HepG2 (cell line): ENCODE results near the gene PRDX5. TPM values are rescaled to one million over a fixed set of nuclear protein-coding genes. Genes with fewer than 3 reads are reported as not detected.
A peak's percentile ranks its signal among the peaks of the same experiment; 100 is the strongest.

Experiments used
- ATM ChIP-seq: fragments of 450-650 bp; IDR thresholded peaks from 2 replicates; pipeline ENCODE4 v1.7.1; 2017; ENCODE audit warnings: mild to moderate bottlenecking, borderline replicate concordance
- BORCS8-MEF2B ChIP-seq: sonication (generic); formaldehyde crosslinking; IDR thresholded peaks from 2 replicates; pipeline ENCODE4 v1.8.0; 2022; ENCODE audit warnings: mild to moderate bottlenecking, missing genetic modification reagents
- CEBPB ChIP-seq: IDR thresholded peaks from 2 replicates; pipeline ENCODE4 v1.6.1; 2011; ENCODE audit warnings: low read depth, low read length, improper control_type of control experiment, borderline replicate concordance
- CEBPG ChIP-seq: IDR thresholded peaks from 2 replicates; pipeline ENCODE4 v1.6.1; 2016
- HNRNPH1 ChIP-seq: fragments of 200-400 bp; formaldehyde crosslinking; optimal IDR thresholded peaks from 2 replicates; pipeline ENCODE3; 2017; ENCODE audit warnings: mild to moderate bottlenecking, low read depth, low read length
- HOXA3 ChIP-seq: sonication (generic); formaldehyde crosslinking; IDR thresholded peaks from 2 replicates; pipeline ENCODE4 v1.5.0; 2020; ENCODE audit warnings: missing genetic modification reagents
- NKX3-1 ChIP-seq: sonication (generic); formaldehyde crosslinking; IDR thresholded peaks from 2 replicates; pipeline ENCODE4 v1.5.0; 2020; ENCODE audit warnings: missing genetic modification reagents
- SIN3B ChIP-seq: fragments of 150-350 bp; IDR thresholded peaks from 2 replicates; pipeline ENCODE4 v1.6.1; 2014; ENCODE audit warnings: low read length
- SP140L ChIP-seq: sonication (generic); formaldehyde crosslinking; IDR thresholded peaks from 2 replicates; pipeline ENCODE4 v1.4.0; 2020; ENCODE audit warnings: missing genetic modification reagents, borderline replicate concordance
- ZFP36 ChIP-seq: fragments of 150-350 bp; IDR thresholded peaks from 2 replicates; pipeline ENCODE4 v1.6.1; 2018; ENCODE audit warnings: borderline replicate concordance, low read length, low read depth; ENCODE audit not compliant: partially characterized antibody
- ZNF234 ChIP-seq: sonication (generic); formaldehyde crosslinking; conservative IDR thresholded peaks from 2 replicates; pipeline ENCODE4 v1.5.1; 2020; ENCODE audit warnings: mild to moderate bottlenecking, missing genetic modification reagents
- ZNF34 ChIP-seq: sonication (generic); formaldehyde crosslinking; IDR thresholded peaks from 2 replicates; pipeline ENCODE4 v1.4.0; 2020; ENCODE audit warnings: mild to moderate bottlenecking, missing genetic modification reagents, borderline replicate concordance
- ZSCAN20 ChIP-seq: sonication (generic); formaldehyde crosslinking; IDR thresholded peaks from 2 replicates; pipeline ENCODE4 v1.4.0; 2020; ENCODE audit warnings: missing genetic modification reagents, mild to moderate bottlenecking, borderline replicate concordance
- polyA plus RNA-seq, 8 experiments: library from polyadenylated mRNA; depleted of rRNA in 3 of 8; stranded (reverse) in 7 of 8; unstranded in 1 of 8; fragments of >200 nt; fragmentation: Illumina TruSeq in 4 of 8; extraction: Trizol in 4 of 8; gene quantifications; 2 replicates each; pipeline versions ENCODE4 v1.2.1 to v1.2.3, GENCODE V29; 2011 to 2016; ENCODE audit warnings: low read depth in 4 of 8, missing spikeins in 1 of 8, mixed read lengths in 1 of 8; ENCODE audit not compliant: insufficient read depth in 1 of 8
- total RNA-seq, 5 experiments: library from RNA; depleted of rRNA; stranded (reverse); fragments of >200 nt; fragmentation: Illumina TruSeq; extraction: Trizol; gene quantifications; 2 replicates each; pipeline ENCODE4 v1.2.3, GENCODE V29; 2016; ENCODE audit warnings: low read depth in 1 of 5
- TF ChIP-seq, protein P1 (sequence below): sonication (generic); formaldehyde crosslinking; IDR thresholded peaks from 2 replicates; pipeline ENCODE4 v1.9.0; 2021; ENCODE audit warnings: missing genetic modification reagents, borderline replicate concordance
- TF ChIP-seq, protein P2 (sequence below): sonication (generic); formaldehyde crosslinking; IDR thresholded peaks from 2 replicates; pipeline ENCODE4 v1.8.1; 2023; ENCODE audit warnings: mild to moderate bottlenecking, missing genetic modification reagents
- TF ChIP-seq, protein P3 (sequence below): sonication (generic); formaldehyde crosslinking; IDR thresholded peaks from 2 replicates; pipeline ENCODE4 v1.4.0; 2020; ENCODE audit warnings: missing genetic modification reagents
- TF ChIP-seq, protein P4 (sequence below): sonication (generic); formaldehyde crosslinking; IDR thresholded peaks from 2 replicates; pipeline ENCODE4 v1.8.1; 2023; ENCODE audit warnings: mild to moderate bottlenecking, inconsistent platforms, moderate library complexity, missing genetic modification reagents, borderline replicate concordance
- TF ChIP-seq, protein P5 (sequence below), 2 experiments: sonication (generic) in 1 of 2; formaldehyde crosslinking in 1 of 2; IDR thresholded peaks; 2 replicates each; pipeline versions ENCODE4 v1.4.0 to v1.6.1; 2018 to 2020; ENCODE audit warnings: missing genetic modification reagents in 2 of 2, borderline replicate concordance in 1 of 2, low read depth in 1 of 2, mild to moderate bottlenecking in 1 of 2, missing biosample characterization in 1 of 2

The PRDX5 gene
- total and polyA plus RNA-seq, 2 of the 13 experiments (the other 11 are each of a cell fraction or from before 2014, with no cell fraction given): 215 to 311 TPM

DNA sequence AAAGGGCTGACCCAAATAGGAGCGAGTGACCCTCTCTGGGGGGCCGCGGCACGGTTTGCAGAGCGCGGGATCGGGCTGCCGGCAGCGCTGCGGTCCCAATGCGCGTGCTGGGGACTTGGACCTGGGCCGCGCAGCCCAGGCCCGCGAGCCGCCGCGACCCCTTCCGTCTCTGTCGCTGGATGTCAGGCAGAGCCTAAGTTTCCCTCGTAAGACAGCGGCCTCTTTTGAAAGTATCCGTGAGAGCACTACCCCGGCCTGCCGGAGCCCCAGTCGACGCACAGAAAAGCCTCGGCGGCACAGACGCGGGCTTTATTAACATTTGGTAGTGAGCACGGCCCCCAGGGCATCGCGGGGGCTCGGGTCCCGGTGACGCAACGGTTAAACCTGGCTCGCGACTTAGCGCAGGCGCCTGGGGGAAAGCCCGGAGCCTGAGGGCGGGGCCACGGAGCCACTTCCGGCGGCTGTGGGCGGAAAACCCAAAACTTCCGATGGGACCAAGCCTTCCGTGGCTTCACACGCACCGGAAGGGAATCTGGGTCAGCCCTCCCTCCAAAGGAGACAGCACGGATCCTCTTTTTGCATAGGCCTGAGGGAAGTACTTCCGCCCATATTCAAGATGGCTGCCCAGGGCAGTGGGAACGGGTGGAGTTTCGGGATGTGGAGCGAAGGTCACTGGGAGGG is 48.2 kb upstream of the PRDX5 start (continued):
- TF ChIP-seq, protein P1, sequence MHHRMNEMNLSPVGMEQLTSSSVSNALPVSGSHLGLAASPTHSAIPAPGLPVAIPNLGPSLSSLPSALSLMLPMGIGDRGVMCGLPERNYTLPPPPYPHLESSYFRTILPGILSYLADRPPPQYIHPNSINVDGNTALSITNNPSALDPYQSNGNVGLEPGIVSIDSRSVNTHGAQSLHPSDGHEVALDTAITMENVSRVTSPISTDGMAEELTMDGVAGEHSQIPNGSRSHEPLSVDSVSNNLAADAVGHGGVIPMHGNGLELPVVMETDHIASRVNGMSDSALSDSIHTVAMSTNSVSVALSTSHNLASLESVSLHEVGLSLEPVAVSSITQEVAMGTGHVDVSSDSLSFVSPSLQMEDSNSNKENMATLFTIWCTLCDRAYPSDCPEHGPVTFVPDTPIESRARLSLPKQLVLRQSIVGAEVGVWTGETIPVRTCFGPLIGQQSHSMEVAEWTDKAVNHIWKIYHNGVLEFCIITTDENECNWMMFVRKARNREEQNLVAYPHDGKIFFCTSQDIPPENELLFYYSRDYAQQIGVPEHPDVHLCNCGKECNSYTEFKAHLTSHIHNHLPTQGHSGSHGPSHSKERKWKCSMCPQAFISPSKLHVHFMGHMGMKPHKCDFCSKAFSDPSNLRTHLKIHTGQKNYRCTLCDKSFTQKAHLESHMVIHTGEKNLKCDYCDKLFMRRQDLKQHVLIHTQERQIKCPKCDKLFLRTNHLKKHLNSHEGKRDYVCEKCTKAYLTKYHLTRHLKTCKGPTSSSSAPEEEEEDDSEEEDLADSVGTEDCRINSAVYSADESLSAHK: no peak
- TF ChIP-seq ATM (no peak), ZNF234 (CRISPR knock-in tag) (peak; percentile 0; the same call in 1 of the 2 replicates), HNRNPH1 (peak; percentile 29), BORCS8-MEF2B (CRISPR knock-in tag) (no peak; the same call in 1 of the 2 replicates), SIN3B (no peak), HOXA3 (CRISPR knock-in tag) (peak; percentile 99), ZSCAN20 (peak; percentile 44; the same call in 1 of the 2 replicates), NKX3-1 (CRISPR knock-in tag) (peak; percentile 69; the same call in 1 of the 2 replicates), CEBPB (peak; percentile 94), CEBPG (CRISPR knock-in tag) (peak; percentile 88), ZFP36 (no peak), SP140L (CRISPR knock-in tag) (no peak), ZNF34 (CRISPR knock-in tag) (no peak)
- TF ChIP-seq, protein P2, sequence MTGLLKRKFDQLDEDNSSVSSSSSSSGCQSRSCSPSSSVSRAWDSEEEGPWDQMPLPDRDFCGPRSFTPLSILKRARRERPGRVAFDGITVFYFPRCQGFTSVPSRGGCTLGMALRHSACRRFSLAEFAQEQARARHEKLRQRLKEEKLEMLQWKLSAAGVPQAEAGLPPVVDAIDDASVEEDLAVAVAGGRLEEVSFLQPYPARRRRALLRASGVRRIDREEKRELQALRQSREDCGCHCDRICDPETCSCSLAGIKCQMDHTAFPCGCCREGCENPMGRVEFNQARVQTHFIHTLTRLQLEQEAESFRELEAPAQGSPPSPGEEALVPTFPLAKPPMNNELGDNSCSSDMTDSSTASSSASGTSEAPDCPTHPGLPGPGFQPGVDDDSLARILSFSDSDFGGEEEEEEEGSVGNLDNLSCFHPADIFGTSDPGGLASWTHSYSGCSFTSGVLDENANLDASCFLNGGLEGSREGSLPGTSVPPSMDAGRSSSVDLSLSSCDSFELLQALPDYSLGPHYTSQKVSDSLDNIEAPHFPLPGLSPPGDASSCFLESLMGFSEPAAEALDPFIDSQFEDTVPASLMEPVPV (CRISPR knock-in tag): peak; percentile 65
- TF ChIP-seq, protein P3, sequence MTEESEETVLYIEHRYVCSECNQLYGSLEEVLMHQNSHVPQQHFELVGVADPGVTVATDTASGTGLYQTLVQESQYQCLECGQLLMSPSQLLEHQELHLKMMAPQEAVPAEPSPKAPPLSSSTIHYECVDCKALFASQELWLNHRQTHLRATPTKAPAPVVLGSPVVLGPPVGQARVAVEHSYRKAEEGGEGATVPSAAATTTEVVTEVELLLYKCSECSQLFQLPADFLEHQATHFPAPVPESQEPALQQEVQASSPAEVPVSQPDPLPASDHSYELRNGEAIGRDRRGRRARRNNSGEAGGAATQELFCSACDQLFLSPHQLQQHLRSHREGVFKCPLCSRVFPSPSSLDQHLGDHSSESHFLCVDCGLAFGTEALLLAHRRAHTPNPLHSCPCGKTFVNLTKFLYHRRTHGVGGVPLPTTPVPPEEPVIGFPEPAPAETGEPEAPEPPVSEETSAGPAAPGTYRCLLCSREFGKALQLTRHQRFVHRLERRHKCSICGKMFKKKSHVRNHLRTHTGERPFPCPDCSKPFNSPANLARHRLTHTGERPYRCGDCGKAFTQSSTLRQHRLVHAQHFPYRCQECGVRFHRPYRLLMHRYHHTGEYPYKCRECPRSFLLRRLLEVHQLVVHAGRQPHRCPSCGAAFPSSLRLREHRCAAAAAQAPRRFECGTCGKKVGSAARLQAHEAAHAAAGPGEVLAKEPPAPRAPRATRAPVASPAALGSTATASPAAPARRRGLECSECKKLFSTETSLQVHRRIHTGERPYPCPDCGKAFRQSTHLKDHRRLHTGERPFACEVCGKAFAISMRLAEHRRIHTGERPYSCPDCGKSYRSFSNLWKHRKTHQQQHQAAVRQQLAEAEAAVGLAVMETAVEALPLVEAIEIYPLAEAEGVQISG (CRISPR knock-in tag): peak; percentile 96
- TF ChIP-seq, protein P4, sequence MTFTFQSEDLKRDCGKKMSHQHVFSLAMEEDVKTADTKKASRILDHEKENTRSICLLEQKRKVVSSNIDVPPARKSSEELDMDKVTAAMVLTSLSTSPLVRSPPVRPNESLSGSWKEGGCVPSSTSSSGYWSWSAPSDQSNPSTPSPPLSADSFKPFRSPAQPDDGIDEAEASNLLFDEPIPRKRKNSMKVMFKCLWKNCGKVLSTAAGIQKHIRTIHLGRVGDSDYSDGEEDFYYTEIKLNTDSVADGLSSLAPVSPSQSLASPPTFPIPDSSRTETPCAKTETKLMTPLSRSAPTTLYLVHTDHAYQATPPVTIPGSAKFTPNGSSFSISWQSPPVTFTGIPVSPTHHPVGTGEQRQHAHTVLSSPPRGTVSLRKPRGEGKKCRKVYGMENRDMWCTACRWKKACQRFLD (CRISPR knock-in tag): no peak
- TF ChIP-seq, protein P5, sequence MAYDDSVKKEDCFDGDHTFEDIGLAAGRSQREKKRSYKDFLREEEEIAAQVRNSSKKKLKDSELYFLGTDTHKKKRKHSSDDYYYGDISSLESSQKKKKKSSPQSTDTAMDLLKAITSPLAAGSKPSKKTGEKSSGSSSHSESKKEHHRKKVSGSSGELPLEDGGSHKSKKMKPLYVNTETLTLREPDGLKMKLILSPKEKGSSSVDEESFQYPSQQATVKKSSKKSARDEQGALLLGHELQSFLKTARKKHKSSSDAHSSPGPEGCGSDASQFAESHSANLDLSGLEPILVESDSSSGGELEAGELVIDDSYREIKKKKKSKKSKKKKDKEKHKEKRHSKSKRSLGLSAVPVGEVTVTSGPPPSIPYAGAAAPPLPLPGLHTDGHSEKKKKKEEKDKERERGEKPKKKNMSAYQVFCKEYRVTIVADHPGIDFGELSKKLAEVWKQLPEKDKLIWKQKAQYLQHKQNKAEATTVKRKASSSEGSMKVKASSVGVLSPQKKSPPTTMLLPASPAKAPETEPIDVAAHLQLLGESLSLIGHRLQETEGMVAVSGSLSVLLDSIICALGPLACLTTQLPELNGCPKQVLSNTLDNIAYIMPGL (CRISPR knock-in tag; IDR thresholded peaks at IDR 0.05; ENCODE audit: borderline replicate concordance in 1 of 2, low read depth in 1 of 2): peak; percentile 44 to 74; a peak in 3 of 4 replicates
